HEK293T (cell line): ENCODE results near the gene GFRA4.

Experiments used
- ARNT ChIP-seq: fragments of 450-650 bp; IDR thresholded peaks from 2 replicates; pipeline ENCODE4 v1.6.1; 2017; ENCODE audit warnings: mild to moderate bottlenecking
- ELF4 ChIP-seq: fragments of 450-650 bp; IDR thresholded peaks from 2 replicates; pipeline ENCODE4 v1.6.1; 2017; ENCODE audit warnings: antibody characterized with exemption
- FOXM1 ChIP-seq: fragments of 450-650 bp; IDR thresholded peaks from 2 replicates; pipeline ENCODE4 v1.6.1; 2017; ENCODE audit warnings: mild to moderate bottlenecking, borderline replicate concordance
- HDGF ChIP-seq: fragments of 450-650 bp; IDR thresholded peaks from 2 replicates; pipeline ENCODE4 v1.6.1; 2017; ENCODE audit warnings: antibody characterized with exemption, borderline replicate concordance
- LEF1 ChIP-seq: fragments of 450-650 bp; IDR thresholded peaks from 2 replicates; pipeline ENCODE4 v1.6.1; 2017; ENCODE audit warnings: mild to moderate bottlenecking, borderline replicate concordance
- SP1 ChIP-seq: fragments of 450-650 bp; IDR thresholded peaks from 2 replicates; pipeline ENCODE4 v1.6.1; 2017
- TARDBP ChIP-seq: fragments of 450-650 bp; IDR thresholded peaks from 2 replicates; pipeline ENCODE4 v1.6.1; 2016
- ZNF384 ChIP-seq: fragments of 450-650 bp; IDR thresholded peaks from 2 replicates; pipeline ENCODE4 v1.6.1; 2016

GRCh38 chr20:3686867-3687321 lies 23.7 kb upstream of the GFRA4 start:
- TF ChIP-seq TARDBP: no peak
- TF ChIP-seq LEF1: no peak
- no peak for TF ChIP-seq SP1
- no peak for TF ChIP-seq ELF4
- no peak for TF ChIP-seq HDGF
- TF ChIP-seq ZNF384: no peak
- no peak for TF ChIP-seq ARNT
- no peak for TF ChIP-seq FOXM1
